GM12878 (cell line): ENCODE data around the gene SCN4A. TPM values are rescaled to one million over a fixed set of nuclear protein-coding genes. Genes with fewer than 3 reads are reported as not detected.
A peak's percentile ranks its signal among the peaks of the same experiment; 100 is the strongest.

Experiments used
- ATAC-seq: fragments of 200-7000 bp; cut with Tn5 transposase; 3 replicates; pipeline ENCODE4 v1.9.1; 2020; ENCODE audit warnings: mild to moderate bottlenecking, moderate library complexity
- BruUV-seq: library from RNA; stranded (reverse); fragments of 400-500 nt; replicated peaks from 2 replicates; lab custom pipeline; 2021; lab: Mats Ljungman, UMichigan
- CTCF ChIA-PET: fragments of 300-600 bp; sonication (Branson Sonifier 250); formaldehyde crosslinking; extraction: SDS; loops from one replicate; lab custom pipeline; 2021; ENCODE audit warnings: inconsistent platforms; lab: Yijun Ruan, JAX
- POLR2A ChIA-PET: fragments of 350-600 bp; formaldehyde crosslinking; extraction: SDS; loops from one replicate; lab custom pipeline; 2021; ENCODE audit warnings: inconsistent platforms; lab: Charles Lee
- RAD21 ChIA-PET: fragments of 300-600 bp; sonication (Branson Sonifier 250); formaldehyde crosslinking; loops from one replicate; lab custom pipeline; 2023; ENCODE audit warnings: antibody characterized with exemption; ENCODE audit not compliant: unreplicated experiment; lab: Charles Lee
- SMC1A ChIA-PET: fragments of 300-600 bp; sonication (Branson Sonifier 250); formaldehyde crosslinking; loops from one replicate; lab custom pipeline; 2023; ENCODE audit not compliant: unreplicated experiment, uncharacterized antibody; lab: Charles Lee
- DNase-seq: peaks from one replicate; pipeline ENCODE4 v3.0.0-alpha.2; 2011; ENCODE audit warnings: low read depth, low spot score
- FAIRE-seq: peaks from 3 replicates; lab custom pipeline; 2011; peaks lifted over from hg19 to GRCh38; lab: Jason Lieb, UNC
- H2AFZ ChIP-seq: 2 replicates; pipeline ENCODE4 v1.6.0; 2011; ENCODE audit warnings: low read depth, low read length, control low read depth; ENCODE audit not compliant: control insufficient read depth
- H3K27ac ChIP-seq: 2 replicates; pipeline ENCODE4 v1.5.1; 2011; ENCODE audit warnings: control low read depth; ENCODE audit not compliant: control insufficient read depth, insufficient read depth
- H3K27me3 ChIP-seq, 2 experiments: replicated peaks in 1 of 2; 2 replicates each; pipeline versions ENCODE4 v1.6.0 to v1.6.1; 2011; ENCODE audit warnings: low read length in 1 of 2; ENCODE audit not compliant: control insufficient read depth in 2 of 2, insufficient read depth in 2 of 2
- H3K36me3 ChIP-seq, 2 experiments: 2 replicates each; pipeline ENCODE4 v1.5.1; 2011; ENCODE audit warnings: low read length in 1 of 2; ENCODE audit not compliant: control insufficient read depth in 2 of 2, insufficient read depth in 2 of 2
- H3K4me1 ChIP-seq: 2 replicates; pipeline ENCODE4 v1.6.1; 2011; ENCODE audit warnings: mild to moderate bottlenecking, low read length, moderate library complexity, mixed read lengths; ENCODE audit not compliant: control insufficient read depth, insufficient read depth
- H3K4me2 ChIP-seq: 2 replicates; pipeline ENCODE4 v1.6.0; 2011; ENCODE audit warnings: control low read depth; ENCODE audit not compliant: control insufficient read depth, insufficient read depth
- H3K4me3 ChIP-seq: fragments of 200-600 bp; sonication (generic); 2 replicates; pipeline ENCODE4 v1.5.1; 2016
- H3K79me2 ChIP-seq: 2 replicates; pipeline ENCODE4 v1.6.0; 2011; ENCODE audit warnings: low read length; ENCODE audit not compliant: control insufficient read depth, insufficient read depth
- H3K9ac ChIP-seq: 2 replicates; pipeline ENCODE4 v1.8.0; 2011; ENCODE audit warnings: low read length, control low read depth, mixed read lengths; ENCODE audit not compliant: control insufficient read depth, insufficient read depth
- H3K9me3 ChIP-seq: replicated peaks from 3 replicates; pipeline ENCODE4 v1.5.1; 2011; ENCODE audit warnings: mild to moderate bottlenecking, low read length; ENCODE audit not compliant: control insufficient read depth, insufficient read depth
- H4K20me1 ChIP-seq: 2 replicates; pipeline ENCODE4 v1.6.0; 2011; ENCODE audit not compliant: control insufficient read depth, insufficient read depth
- BRCA1 ChIP-seq: IDR thresholded peaks from 2 replicates; pipeline ENCODE4 v1.6.1; 2011; ENCODE audit warnings: low read depth, low read length, improper control_type of control experiment
- E2F4 ChIP-seq: IDR thresholded peaks from 2 replicates; pipeline ENCODE4 v1.6.1; 2012; ENCODE audit warnings: low read depth, low read length, improper control_type of control experiment
- ELK1 ChIP-seq: IDR thresholded peaks from 2 replicates; pipeline ENCODE4 v1.6.1; 2012; ENCODE audit warnings: low read depth, low read length, improper control_type of control experiment
- NFIC ChIP-seq: IDR thresholded peaks from 2 replicates; pipeline ENCODE4 v1.6.1; 2012; ENCODE audit warnings: low read depth, mild to moderate bottlenecking, inconsistent platforms, low read length, moderate library complexity
- RELB ChIP-seq: fragments of 450-650 bp; IDR thresholded peaks from 2 replicates; pipeline ENCODE4 v1.6.1; 2017; ENCODE audit warnings: low read depth, mild to moderate bottlenecking, moderate library complexity
- REST ChIP-seq: IDR thresholded peaks from 2 replicates; pipeline ENCODE4 v1.6.1; 2012; ENCODE audit warnings: mild to moderate bottlenecking, low read depth, low read length
- SIX5 ChIP-seq: IDR thresholded peaks from 2 replicates; pipeline ENCODE4 v1.6.1; 2011; ENCODE audit warnings: mild to moderate bottlenecking, low read depth, low read length, moderate library complexity; ENCODE audit not compliant: severe bottlenecking
- SP1 ChIP-seq: IDR thresholded peaks from one replicate; pipeline ENCODE4 v1.6.1; 2011; ENCODE audit warnings: low read depth, low read length
- WGBS: methylation state at CpG from one replicate; pipeline ENCODE4 v1.1.6; 2016; ENCODE audit warnings: low lambda C conversion rate; ENCODE audit not compliant: insufficient replicate concordance, insufficient coverage; ENCODE audit errors: missing lambda C conversion rate; 5-methylcytosine and 5-hydroxymethylcytosine counted together
- in situ Hi-C: fragments of 300-500 bp; cut with MboI; formaldehyde crosslinking; loops from 9 replicates; pipeline ENCODE4 v1.14.3; 2018; ENCODE audit warnings: mixed read lengths
- intact Hi-C: fragments of 100-400 bp; cut with micrococcal nuclease; formaldehyde crosslinking; loops from one replicate; pipeline ENCODE4 v1.14.2; 2022; ENCODE audit not compliant: unreplicated experiment
- polyA plus RNA-seq, 11 experiments: library from polyadenylated mRNA; depleted of rRNA in 4 of 11; unstranded in 6 of 11; stranded (reverse) in 5 of 11; fragments of >200 nt; fragmentation: Nextera tagmentation in 4 of 11; fragmentation: Illumina TruSeq in 1 of 11; extraction: Ambion mirVana in 4 of 11; extraction: Trizol in 1 of 11; gene quantifications; 1 replicate in 1 of 11; 2 replicates in 10 of 11; pipeline versions ENCODE4 v1.2.1 to v1.2.3, GENCODE V29; 2011 to 2016; ENCODE audit warnings: inconsistent platforms in 2 of 11, missing spikeins in 2 of 11, low read depth in 1 of 11
- total RNA-seq, 4 experiments: library from RNA; depleted of rRNA in 3 of 4; stranded (reverse); fragments of >200 nt in 3 of 4; fragmentation: Illumina TruSeq in 1 of 4; extraction: Trizol in 1 of 4; gene quantifications; 2 replicates each; pipeline versions ENCODE4 v1.2.1 to v1.2.3, GENCODE V29; 2013 to 2021

SCN4A gene
- total and polyA plus RNA-seq, 10 of the 15 experiments (the other 5 are each of a cell fraction or from before 2014, with no cell fraction given), result under 0.01 to 0.15 (median 0.07) TPM; not detected in 4

- Histone ChIP-seq H3K4me3 (peak overlapping the region; percentile 79; the same call in 1 of the 2 replicates), H3K79me2 (no peaks in the 10 kb centered on the region), H4K20me1 (no peaks in the 10 kb centered on the region), H3K9me3 (no peaks in the 10 kb centered on the region), H3K9ac (no peak overlapping the region), H3K4me1 (peaks cover 4% of the 10 kb centered on the region), H3K27ac (no peak overlapping the region), H3K4me2 (peak overlapping the region; percentile 97), H3K27me3 (peaks cover 3 to 7% of the 10 kb centered on the region in 2 experiments; a peak in 3 of 4 replicates), H3K36me3 (peaks cover 0 to 12% of the 10 kb centered on the region in 2 experiments; a peak in 3 of 4 replicates), H2AFZ (peak overlapping the region; percentile 95; the same call in 1 of the 2 replicates)
- intact Hi-C loops, result no loop called here
- CTCF ChIA-PET, result interaction anchor here (1.1 to 1.8 kb wide), 3 partner anchors 17 to 135 kb away, joined by 3 to 6 read pairs (median 5); no protein-coding TSS in a partner anchor
- peak; percentile 13 for ATAC-seq
- RAD21 ChIA-PET, result interaction anchor here (0.6 to 0.8 kb wide), 3 partner anchors 12 to 135 kb away, joined by 3 read pairs; no protein-coding TSS in a partner anchor
- WGBS, result 13% methylated on average over 33 of the region's 33 CpGs
- SMC1A ChIA-PET, result interaction anchor here (1.0 kb wide), 1 partner anchor 79 kb away, joined by 4 read pairs; no protein-coding TSS in a partner anchor
- FAIRE-seq, result no peak
- in situ Hi-C loops, result no loop called here
- no peak for DNase-seq
- TF ChIP-seq SIX5 (no peak), RELB (no peak), SP1 (peak; percentile 1), REST (no peak), NFIC (peak; percentile 35; the same call in 1 of the 2 replicates), E2F4 (no peak), ELK1 (no peak), BRCA1 (no peak)
- no TSS peak for BruUV-seq
- POLR2A ChIA-PET, result no interaction called here
These were observed 26.3 kb upstream of the SCN4A start for GRCh38 chr17:63998721-63999679.
